Measurements from ENCODE around the gene NISCH. TPM values are rescaled to one million over a fixed set of nuclear protein-coding genes. Genes with fewer than 3 reads are reported as not detected.

NISCH gene
- total and polyA plus RNA-seq, 2 donors (not counting 3 experiments of a cell fraction or from before 2014, with no cell fraction given): 156 to 178 TPM

DNA sequence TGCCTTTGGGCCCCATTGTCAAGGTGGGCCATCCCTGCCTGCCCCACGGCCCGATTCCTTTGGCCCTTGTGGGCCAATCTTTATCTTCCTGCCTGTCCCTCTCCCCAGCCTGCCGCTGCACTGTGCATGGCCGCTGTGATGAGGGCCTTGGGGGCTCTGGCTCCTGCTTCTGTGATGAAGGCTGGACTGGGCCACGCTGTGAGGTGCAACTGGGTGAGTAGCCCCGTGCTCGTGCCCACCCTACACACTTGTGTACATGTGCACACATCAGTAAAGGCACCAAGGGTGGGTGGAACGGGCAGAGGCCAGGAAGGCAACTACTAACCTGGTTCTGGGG is 66.1 kb downstream of the NISCH start:
- CTCF ChIA-PET: no interaction called here
- peaks cover 7% of the 10 kb centered on the region for H3K4me1 ChIP-seq (ENCODE audit: control insufficient read depth, extremely low read depth, insufficient read depth, low read length)
- H4K20me1 ChIP-seq (replicated peaks; ENCODE audit: control insufficient read depth, extremely low read depth, insufficient read depth, low read length): no peaks in the 10 kb centered on the region
- no TSS peak for BruUV-seq (replicated peaks)
- H2AFZ ChIP-seq (ENCODE audit: low read depth, low read length): no peak overlapping the region
- intact Hi-C loops (cut with micrococcal nuclease) (no loop called here), dilution Hi-C loops (cut with MboI; ENCODE audit: extremely low pct_ligation_motif_present, low sequenced_read_pairs) (no loop called here)
- no peaks in the 10 kb centered on the region for H3K79me2 ChIP-seq (ENCODE audit: control insufficient read depth, insufficient read depth, low read length)
- no peak overlapping the region for H3K9ac ChIP-seq (replicated peaks; ENCODE audit: extremely low read depth, insufficient read depth, low read length)
- TF ChIP-seq JUN (IDR thresholded peaks at IDR 0.05; ENCODE audit: borderline replicate concordance, insufficient read depth, insufficient read length, low read depth) (no peak), POLR2A (IDR thresholded peaks at IDR 0.05; ENCODE audit: low read depth, low read length) (no peak)
- DNase-seq (ENCODE audit: low read depth, low spot score) (no peak), FAIRE-seq (no peak)
- peaks cover 30 to 82% of the 10 kb centered on the region in 2 experiments for H3K36me3 ChIP-seq (ENCODE audit: control insufficient read depth in 2 of 2, extremely low read depth in 1 of 2, insufficient read depth in 2 of 2, low read length in 2 of 2)
- no peaks in the 10 kb centered on the region for H3K9me3 ChIP-seq (replicated peaks; ENCODE audit: control insufficient read depth, insufficient read depth, low read length)
- POLR2A ChIA-PET: no interaction called here
- no peaks in the 10 kb centered on the region for H3K9me1 ChIP-seq (replicated peaks; ENCODE audit: control insufficient read depth, extremely low read depth, insufficient read depth, low read length)
- no peak overlapping the region for H3K4me3 ChIP-seq (replicated peaks in 1 of 3; ENCODE audit: insufficient read depth in 1 of 3, low read depth in 1 of 3, low read length in 3 of 3)
- no peaks in the 10 kb centered on the region for H3K27me3 ChIP-seq (ENCODE audit: control insufficient read depth in 2 of 2, insufficient read depth in 2 of 2, low read length in 2 of 2)
- H3K4me2 ChIP-seq (ENCODE audit: insufficient read depth, low read length): no peak overlapping the region
- H3K27ac ChIP-seq (ENCODE audit: insufficient read depth, low read depth, low read length): no peak overlapping the region

DNA sequence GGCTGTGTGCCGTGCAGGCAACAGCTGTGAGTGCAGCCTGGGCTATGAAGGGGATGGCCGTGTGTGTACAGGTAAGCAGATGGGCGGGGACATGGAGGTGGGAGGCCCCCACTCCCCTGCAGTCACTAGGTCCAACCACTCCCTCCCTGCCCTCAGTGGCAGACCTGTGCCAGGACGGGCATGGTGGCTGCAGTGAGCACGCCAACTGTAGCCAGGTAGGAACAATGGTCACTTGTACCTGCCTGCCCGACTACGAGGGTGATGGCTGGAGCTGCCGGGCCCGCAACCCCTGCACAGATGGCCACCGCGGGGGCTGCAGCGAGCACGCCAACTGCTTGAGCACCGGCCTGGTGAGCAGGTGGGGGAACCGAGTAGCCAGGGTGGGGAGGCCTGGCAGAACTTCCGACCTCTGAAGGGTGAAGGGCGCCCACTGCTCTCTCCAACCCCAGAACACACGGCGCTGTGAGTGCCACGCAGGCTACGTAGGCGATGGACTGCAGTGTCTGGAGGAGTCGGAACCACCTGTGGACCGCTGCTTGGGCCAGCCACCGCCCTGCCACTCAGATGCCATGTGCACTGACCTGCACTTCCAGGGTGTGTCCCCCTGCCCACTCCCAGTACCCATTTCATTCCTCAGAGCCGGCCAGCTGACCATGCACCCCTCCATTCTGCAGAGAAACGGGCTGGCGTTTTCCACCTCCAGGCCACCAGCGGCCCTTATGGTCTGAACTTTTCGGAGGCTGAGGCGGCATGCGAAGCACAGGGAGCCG is 66.7 kb downstream of the NISCH start:
- dilution Hi-C loops (cut with MboI; ENCODE audit: extremely low pct_ligation_motif_present, low sequenced_read_pairs) (no loop called here), intact Hi-C loops (cut with micrococcal nuclease) (no loop called here)
- FAIRE-seq (no peak), DNase-seq (ENCODE audit: low read depth, low spot score) (no peak)
- Histone ChIP-seq H3K4me1 (ENCODE audit: control insufficient read depth, extremely low read depth, insufficient read depth, low read length) (peaks cover 7% of the 10 kb centered on the region), H3K9me3 (replicated peaks; ENCODE audit: control insufficient read depth, insufficient read depth, low read length) (no peaks in the 10 kb centered on the region), H3K79me2 (ENCODE audit: control insufficient read depth, insufficient read depth, low read length) (no peaks in the 10 kb centered on the region), H2AFZ (ENCODE audit: low read depth, low read length) (no peak overlapping the region), H3K9me1 (replicated peaks; ENCODE audit: control insufficient read depth, extremely low read depth, insufficient read depth, low read length) (no peaks in the 10 kb centered on the region), H3K36me3 (ENCODE audit: control insufficient read depth in 2 of 2, extremely low read depth in 1 of 2, insufficient read depth in 2 of 2, low read length in 2 of 2) (peaks cover 30 to 79% of the 10 kb centered on the region in 2 experiments), H3K27me3 (ENCODE audit: control insufficient read depth in 2 of 2, insufficient read depth in 2 of 2, low read length in 2 of 2) (no peaks in the 10 kb centered on the region), H3K27ac (ENCODE audit: insufficient read depth, low read depth, low read length) (no peak overlapping the region), H3K9ac (replicated peaks; ENCODE audit: extremely low read depth, insufficient read depth, low read length) (no peak overlapping the region), H3K4me2 (ENCODE audit: insufficient read depth, low read length) (no peak overlapping the region), H4K20me1 (replicated peaks; ENCODE audit: control insufficient read depth, extremely low read depth, insufficient read depth, low read length) (no peaks in the 10 kb centered on the region), H3K4me3 (replicated peaks in 1 of 3; ENCODE audit: insufficient read depth in 1 of 3, low read depth in 1 of 3, low read length in 3 of 3) (no peak overlapping the region)
- BruUV-seq (replicated peaks): no TSS peak
- ChIA-PET CTCF (no interaction called here), POLR2A (no interaction called here)
- TF ChIP-seq POLR2AphosphoS5 (IDR thresholded peaks at IDR 0.05; ENCODE audit: insufficient read depth, low read depth, low read length) (peak; percentile 22), GATA2 (IDR thresholded peaks at IDR 0.05; ENCODE audit: insufficient read depth, insufficient read length, low read depth, low read length) (no peak), EZH2 (IDR thresholded peaks at IDR 0.05; ENCODE audit: borderline replicate concordance, low read depth, low read length, severe bottlenecking) (no peak), JUN (IDR thresholded peaks at IDR 0.05; ENCODE audit: borderline replicate concordance, insufficient read depth, insufficient read length, low read depth) (no peak), FOS (IDR thresholded peaks at IDR 0.05; ENCODE audit: borderline replicate concordance, insufficient read depth, low read length) (no peak), POLR2A (IDR thresholded peaks at IDR 0.05; ENCODE audit: low read depth, low read length) (no peak)
- TF ChIP-seq, protein P1, sequence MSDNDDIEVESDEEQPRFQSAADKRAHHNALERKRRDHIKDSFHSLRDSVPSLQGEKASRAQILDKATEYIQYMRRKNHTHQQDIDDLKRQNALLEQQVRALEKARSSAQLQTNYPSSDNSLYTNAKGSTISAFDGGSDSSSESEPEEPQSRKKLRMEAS (IDR thresholded peaks at IDR 0.05; ENCODE audit: insufficient read depth, insufficient read length): no peak
- TF ChIP-seq, protein P2, sequence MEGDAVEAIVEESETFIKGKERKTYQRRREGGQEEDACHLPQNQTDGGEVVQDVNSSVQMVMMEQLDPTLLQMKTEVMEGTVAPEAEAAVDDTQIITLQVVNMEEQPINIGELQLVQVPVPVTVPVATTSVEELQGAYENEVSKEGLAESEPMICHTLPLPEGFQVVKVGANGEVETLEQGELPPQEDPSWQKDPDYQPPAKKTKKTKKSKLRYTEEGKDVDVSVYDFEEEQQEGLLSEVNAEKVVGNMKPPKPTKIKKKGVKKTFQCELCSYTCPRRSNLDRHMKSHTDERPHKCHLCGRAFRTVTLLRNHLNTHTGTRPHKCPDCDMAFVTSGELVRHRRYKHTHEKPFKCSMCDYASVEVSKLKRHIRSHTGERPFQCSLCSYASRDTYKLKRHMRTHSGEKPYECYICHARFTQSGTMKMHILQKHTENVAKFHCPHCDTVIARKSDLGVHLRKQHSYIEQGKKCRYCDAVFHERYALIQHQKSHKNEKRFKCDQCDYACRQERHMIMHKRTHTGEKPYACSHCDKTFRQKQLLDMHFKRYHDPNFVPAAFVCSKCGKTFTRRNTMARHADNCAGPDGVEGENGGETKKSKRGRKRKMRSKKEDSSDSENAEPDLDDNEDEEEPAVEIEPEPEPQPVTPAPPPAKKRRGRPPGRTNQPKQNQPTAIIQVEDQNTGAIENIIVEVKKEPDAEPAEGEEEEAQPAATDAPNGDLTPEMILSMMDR (IDR thresholded peaks at IDR 0.05; ENCODE audit: extremely low read depth in 1 of 2, insufficient read depth in 1 of 2, low read depth in 1 of 2, low read length in 2 of 2): no peak

All from endothelial cell of umbilical vein (primary cell).